ENCODE data around the gene SLC2A13. TPM values are rescaled to one million over a fixed set of nuclear protein-coding genes. Genes with fewer than 3 reads are reported as not detected.

SLC2A13 gene
- total RNA-seq, 4 donors from 2014 or later = 20.5 to 35.1 (median 21.9) TPM

DNA sequence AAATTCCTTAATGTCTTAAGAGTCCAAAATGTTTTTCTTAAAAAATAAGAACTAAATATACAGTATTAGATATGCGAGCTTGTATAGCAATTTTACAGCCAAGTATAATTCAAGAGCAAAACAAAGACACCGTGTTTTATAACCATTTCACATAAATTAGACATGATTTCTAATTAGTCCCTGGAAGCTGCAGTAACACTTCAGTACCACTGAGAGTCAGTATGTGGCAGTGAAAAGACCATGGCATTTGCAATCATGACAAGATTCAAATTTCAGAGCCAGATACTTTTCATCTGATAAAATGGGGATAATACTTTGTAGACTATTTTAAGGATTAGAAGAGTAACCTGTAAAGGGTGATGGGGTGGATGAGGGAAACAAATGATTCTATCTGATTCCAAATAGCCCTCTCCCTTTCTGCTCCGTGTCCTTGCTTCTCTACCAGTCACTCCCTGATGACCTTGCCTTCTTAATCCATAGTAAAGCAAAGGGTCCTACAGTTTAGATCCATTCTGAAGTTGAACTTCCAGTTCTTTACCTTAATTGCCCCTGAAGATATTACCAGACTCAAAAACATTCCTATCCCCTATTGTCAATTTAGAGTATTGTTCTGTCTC, 340.8 kb downstream of the SLC2A13 start:
- Histone ChIP-seq H3K27ac (no peak overlapping the region), H3K36me3 (peaks cover 0 to 9% (median 0%) of the 10 kb centered on the region in 3 donors), H3K9me3 (peaks cover 0 to 5% (median 0%) of the 10 kb centered on the region in 4 donors), H3K4me3 (no peak overlapping the region), H3K4me1 (peaks cover 0 to 6% (median 0%) of the 10 kb centered on the region in 4 donors), H3K27me3 (no peaks in the 10 kb centered on the region)
- DNase-seq (ENCODE audit: low spot score in 2 of 2) = no peak
- WGBS, 2 donors = 45 to 48% methylated on average over 3 of the region's 3 CpGs
- TF ChIP-seq POLR2A (IDR thresholded peaks at IDR 0.05) (no peak), EP300 (IDR thresholded peaks at IDR 0.05) (no peak)
- TF ChIP-seq, protein P1, sequence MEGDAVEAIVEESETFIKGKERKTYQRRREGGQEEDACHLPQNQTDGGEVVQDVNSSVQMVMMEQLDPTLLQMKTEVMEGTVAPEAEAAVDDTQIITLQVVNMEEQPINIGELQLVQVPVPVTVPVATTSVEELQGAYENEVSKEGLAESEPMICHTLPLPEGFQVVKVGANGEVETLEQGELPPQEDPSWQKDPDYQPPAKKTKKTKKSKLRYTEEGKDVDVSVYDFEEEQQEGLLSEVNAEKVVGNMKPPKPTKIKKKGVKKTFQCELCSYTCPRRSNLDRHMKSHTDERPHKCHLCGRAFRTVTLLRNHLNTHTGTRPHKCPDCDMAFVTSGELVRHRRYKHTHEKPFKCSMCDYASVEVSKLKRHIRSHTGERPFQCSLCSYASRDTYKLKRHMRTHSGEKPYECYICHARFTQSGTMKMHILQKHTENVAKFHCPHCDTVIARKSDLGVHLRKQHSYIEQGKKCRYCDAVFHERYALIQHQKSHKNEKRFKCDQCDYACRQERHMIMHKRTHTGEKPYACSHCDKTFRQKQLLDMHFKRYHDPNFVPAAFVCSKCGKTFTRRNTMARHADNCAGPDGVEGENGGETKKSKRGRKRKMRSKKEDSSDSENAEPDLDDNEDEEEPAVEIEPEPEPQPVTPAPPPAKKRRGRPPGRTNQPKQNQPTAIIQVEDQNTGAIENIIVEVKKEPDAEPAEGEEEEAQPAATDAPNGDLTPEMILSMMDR (IDR thresholded peaks at IDR 0.05) = peak; percentile 54 to 80 (median 72)

DNA sequence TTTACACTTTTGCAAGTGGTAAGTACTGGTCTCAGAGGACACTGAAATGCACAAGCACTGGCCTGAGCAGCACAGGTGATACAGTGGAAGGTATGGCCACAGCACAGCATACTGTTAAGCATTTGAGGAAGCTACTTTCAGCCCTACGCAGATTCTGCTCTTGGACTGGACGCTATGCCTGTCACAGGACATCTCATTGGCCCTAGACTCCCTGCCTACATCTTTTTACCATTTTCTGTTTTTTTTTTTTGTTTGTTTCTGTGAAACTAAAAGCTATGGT, 342.1 kb downstream of the SLC2A13 start:
- Histone ChIP-seq H3K4me1 (peaks cover 0 to 6% (median 0%) of the 10 kb centered on the region in 4 donors), H3K9me3 (peaks cover 0 to 5% (median 0%) of the 10 kb centered on the region in 4 donors), H3K36me3 (peaks cover 0 to 9% (median 0%) of the 10 kb centered on the region in 3 donors), H3K27me3 (no peaks in the 10 kb centered on the region), H3K27ac (no peak overlapping the region), H3K4me3 (no peak overlapping the region)
- 95 to 97% methylated on average over 2 of the region's 2 CpGs for WGBS, 2 donors
- no peak for DNase-seq (ENCODE audit: low spot score in 2 of 2)
- no peak for TF ChIP-seq POLR2A (IDR thresholded peaks at IDR 0.05)
- TF ChIP-seq, protein P1 (IDR thresholded peaks at IDR 0.05) = no peak
- no peak for TF ChIP-seq EP300 (IDR thresholded peaks at IDR 0.05)

DNA sequence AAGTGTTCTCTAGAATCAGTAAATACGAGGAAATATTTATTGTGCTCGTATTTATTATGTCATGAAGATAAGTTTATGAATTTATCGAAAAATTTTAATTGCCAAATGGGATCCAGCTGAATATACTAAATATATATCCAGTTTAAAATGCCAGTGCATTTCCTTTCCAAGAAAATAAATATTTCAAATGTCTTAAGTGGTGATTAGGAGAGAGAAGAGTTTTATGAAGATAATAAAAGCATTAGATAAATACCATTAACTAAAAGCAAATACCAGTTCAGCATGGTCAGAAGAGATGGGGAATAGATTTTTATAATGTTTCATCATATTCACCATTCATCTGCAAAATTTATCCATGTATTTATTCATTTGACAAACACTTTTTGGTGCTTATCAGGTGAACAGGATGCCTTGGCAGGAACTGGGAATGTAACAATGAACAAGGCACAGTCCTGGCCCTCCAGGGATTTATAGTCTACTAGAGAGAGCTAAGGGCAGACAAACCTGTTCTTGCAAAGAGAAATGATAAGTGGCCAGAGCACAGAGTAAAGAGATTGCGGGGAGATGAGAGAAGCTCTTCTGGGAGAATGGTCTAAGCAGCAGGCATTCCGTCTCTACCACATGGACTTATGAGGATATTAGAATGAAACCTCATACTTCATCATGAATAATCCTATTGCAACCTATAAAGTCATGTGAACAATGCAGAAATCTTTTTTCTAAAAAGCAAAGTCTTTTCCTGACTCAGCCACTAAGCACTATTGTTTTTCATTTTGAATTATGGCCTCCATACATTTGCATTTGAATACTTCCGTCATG, 342.6 kb downstream of the SLC2A13 start:
- no peak for DNase-seq (ENCODE audit: low spot score in 2 of 2)
- TF ChIP-seq POLR2A (IDR thresholded peaks at IDR 0.05) = no peak
- TF ChIP-seq, protein P1 (IDR thresholded peaks at IDR 0.05) = no peak
- TF ChIP-seq EP300 (IDR thresholded peaks at IDR 0.05) = no peak
- Histone ChIP-seq H3K36me3 (peaks cover 0 to 9% (median 0%) of the 10 kb centered on the region in 3 donors), H3K27ac (no peak overlapping the region), H3K4me1 (peaks cover 0 to 6% (median 0%) of the 10 kb centered on the region in 4 donors), H3K4me3 (no peak overlapping the region), H3K27me3 (no peaks in the 10 kb centered on the region), H3K9me3 (peaks cover 0 to 5% (median 0%) of the 10 kb centered on the region in 4 donors)
- 91 to 93% methylated on average over 6 of the region's 6 CpGs for WGBS, 2 donors

DNA sequence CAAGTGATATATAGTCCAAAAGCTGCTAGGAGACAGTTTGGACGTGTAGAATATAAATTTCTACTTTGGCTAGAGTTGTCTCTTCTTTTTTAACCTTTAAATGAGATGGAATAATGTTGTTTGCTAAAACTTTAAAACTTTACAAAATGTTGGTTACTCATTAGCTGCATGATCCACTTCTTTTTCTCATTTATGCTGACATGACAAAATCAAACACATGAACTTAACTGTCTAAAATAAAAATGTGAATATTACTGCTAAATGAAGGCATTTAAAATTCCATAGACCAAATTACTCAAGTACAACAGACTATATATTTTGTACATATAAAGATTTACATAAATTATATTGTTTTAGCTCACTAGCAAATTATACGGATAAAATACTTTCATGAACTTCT, 350.4 kb downstream of the SLC2A13 start:
- no peaks in the 10 kb centered on the region for H3K9me3 ChIP-seq
- H3K4me1 ChIP-seq = no peaks in the 10 kb centered on the region
- H3K27me3 ChIP-seq = no peaks in the 10 kb centered on the region
- H3K4me3 ChIP-seq = no peak overlapping the region
- TF ChIP-seq EP300 (IDR thresholded peaks at IDR 0.05) (no peak), POLR2A (IDR thresholded peaks at IDR 0.05) (no peak)
- TF ChIP-seq, protein P1 (IDR thresholded peaks at IDR 0.05) = no peak
- H3K27ac ChIP-seq = no peak overlapping the region
- 77 to 87% methylated on average over 2 of the region's 2 CpGs for WGBS, 2 donors
- peaks cover 0 to 7% (median 0%) of the 10 kb centered on the region in 3 donors for H3K36me3 ChIP-seq
- no peak for DNase-seq (ENCODE audit: low spot score in 2 of 2)

All from tibial nerve (tissue), 4 donors.